ENCODE results near the gene ST8SIA5. TPM values are rescaled to one million over a fixed set of nuclear protein-coding genes. Genes with fewer than 3 reads are reported as not detected.

The ST8SIA5 gene
- total RNA-seq, 1 donor from 2014 or later, result 0.75 TPM

GRCh38 chr18:46711444-46711863 is 45.4 kb downstream of the ST8SIA5 start:
- DNase-seq (ENCODE audit: low read depth), result no peak

DNA sequence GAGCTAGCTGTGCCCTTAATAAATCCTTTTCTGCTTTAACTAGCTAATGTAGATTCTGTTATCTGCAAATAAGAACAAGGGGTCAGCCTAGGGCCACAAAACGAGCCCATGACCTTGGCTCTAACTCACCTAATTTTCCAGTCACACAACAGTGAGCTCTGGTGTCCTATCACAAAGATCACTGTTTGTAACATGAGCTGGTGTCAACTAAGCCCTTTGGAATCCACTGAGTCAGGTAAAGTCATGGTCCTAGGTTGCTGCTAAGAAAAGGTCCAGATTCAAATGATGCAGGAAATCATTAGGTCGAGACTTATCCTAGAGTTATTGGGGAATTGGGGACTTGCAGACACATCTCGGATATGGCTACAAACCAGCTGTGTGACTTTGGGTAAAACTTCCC is 49.9 kb downstream of the ST8SIA5 start:
- DNase-seq (ENCODE audit: low read depth), result peak; percentile 77

DNA sequence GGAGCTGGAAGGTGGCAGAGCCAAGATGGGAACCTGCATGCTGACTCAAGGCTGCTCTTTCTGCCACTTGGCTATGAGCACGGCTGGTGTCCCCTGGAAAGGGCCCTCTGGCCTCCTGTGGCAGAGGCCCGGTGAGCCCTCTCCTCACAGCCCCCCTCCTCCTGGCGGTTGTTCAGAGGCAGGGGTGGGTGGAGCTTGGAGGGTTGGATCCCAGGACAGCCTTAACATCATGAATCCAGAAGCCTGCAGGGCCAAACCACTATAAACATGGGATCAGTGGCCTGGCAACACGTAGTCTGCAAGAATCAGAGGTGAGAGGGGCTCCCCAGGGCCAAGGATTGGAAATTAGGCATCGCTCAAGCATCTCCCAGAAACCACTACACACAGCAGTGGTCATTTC is 51.3 kb downstream of the ST8SIA5 start:
- DNase-seq (ENCODE audit: low read depth), result no peak

- DNase-seq (ENCODE audit: low read depth), result no peak
Measured at GRCh38 chr18:46704816-46705215, 52.0 kb downstream of the ST8SIA5 start.

GRCh38 chr18:46704189-46704588 is 52.7 kb downstream of the ST8SIA5 start:
- DNase-seq (ENCODE audit: low read depth), result no peak

- DNase-seq (ENCODE audit: low read depth), result no peak
Measured at GRCh38 chr18:46702471-46702870, 54.4 kb downstream of the ST8SIA5 start.

GRCh38 chr18:46700066-46700824 is 56.6 kb downstream of the ST8SIA5 start:
- DNase-seq (ENCODE audit: low read depth), result peak; percentile 41

- no peak for DNase-seq (ENCODE audit: low read depth)
Measured at GRCh38 chr18:46696702-46697101, 60.2 kb downstream of the ST8SIA5 start.

- no peak for DNase-seq (ENCODE audit: low read depth)
Measured at GRCh38 chr18:46696268-46696667, 60.6 kb downstream of the ST8SIA5 start.

- no peak for DNase-seq (ENCODE audit: low read depth)
Measured at GRCh38 chr18:46693996-46694395, 62.9 kb downstream of the ST8SIA5 start.

DNA sequence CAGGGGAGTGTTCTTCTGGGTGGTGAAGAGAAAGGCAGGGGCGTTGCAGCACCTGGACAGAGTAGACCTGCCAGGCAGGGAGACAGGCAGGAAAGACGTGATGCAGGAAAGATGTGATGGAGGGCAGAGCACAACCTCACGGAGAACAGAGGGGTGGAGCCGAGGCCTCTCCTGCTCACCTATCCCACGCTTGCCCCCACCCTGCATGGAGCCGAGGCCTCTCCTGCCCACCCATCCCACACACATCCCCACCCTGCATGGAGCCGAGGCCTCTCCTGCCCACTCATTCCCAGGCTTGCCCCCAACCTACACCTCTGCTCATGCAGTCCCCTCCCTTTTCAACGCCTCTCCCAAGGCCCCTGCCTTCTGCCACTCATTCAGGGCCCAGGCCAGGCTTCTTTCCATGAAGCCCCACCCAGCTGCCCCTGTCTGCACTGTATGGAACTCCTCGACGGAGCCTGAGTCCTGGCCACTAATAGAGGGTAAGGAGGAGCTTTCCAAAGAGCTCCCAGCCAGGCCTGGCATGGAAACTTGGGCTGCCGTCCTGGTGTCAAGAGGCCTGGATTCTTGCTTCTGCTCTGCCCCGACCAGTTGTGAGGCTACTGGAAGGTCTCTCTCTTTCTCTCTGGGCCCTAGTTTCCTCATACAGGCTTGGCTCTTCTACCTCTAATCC is 67.9 kb downstream of the ST8SIA5 start:
- no peak for DNase-seq (ENCODE audit: low read depth)

DNA sequence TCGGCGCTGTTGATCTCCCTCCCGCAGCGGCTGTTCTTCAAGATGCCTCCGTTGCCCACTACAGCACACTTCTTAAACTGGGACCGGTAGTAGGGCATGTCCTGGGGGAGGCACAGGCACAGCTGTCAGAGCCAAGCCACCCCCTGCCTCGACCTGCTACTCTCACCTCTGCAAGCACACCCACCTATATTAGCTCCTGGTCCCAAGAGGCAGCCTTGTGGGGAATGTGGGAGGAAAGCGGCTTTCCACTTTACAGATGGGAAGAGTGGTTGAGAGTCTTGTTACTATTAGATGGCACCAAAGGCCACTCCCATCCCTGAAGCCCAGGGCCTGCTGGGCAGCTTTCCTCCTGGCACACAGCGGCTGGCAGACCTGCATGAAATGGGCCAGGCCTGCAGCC is 70.7 kb downstream of the ST8SIA5 start:
- no peak for DNase-seq (ENCODE audit: low read depth)

DNA sequence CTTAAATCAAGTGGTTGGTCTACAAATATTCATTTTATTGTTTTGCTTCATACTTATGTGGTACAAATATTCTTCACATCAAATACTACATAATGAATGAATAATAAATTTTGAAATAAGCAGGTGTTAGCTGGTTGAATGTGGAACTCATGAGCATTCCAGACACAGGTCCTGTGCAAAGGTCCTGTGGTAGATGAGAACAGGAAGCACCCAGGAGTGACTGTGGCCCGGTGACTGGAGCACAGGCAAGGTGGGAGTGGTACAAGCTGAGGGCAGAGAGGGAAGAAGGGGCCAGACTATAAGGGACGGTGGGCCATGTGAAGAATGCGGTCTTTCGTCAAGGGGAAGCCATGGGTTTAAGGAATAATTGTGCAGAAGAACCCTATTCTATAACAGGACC is 73.6 kb downstream of the ST8SIA5 start:
- no peak for DNase-seq (ENCODE audit: low read depth)

- DNase-seq (ENCODE audit: low read depth), result no peak
Measured at GRCh38 chr18:46680784-46681695, 75.8 kb downstream of the ST8SIA5 start.

GRCh38 chr18:46679846-46680598 is 76.8 kb downstream of the ST8SIA5 start:
- no peak for DNase-seq (ENCODE audit: low read depth)

- no peak for DNase-seq (ENCODE audit: low read depth)
Measured at GRCh38 chr18:46678785-46679399, 78.0 kb downstream of the ST8SIA5 start.

GRCh38 chr18:46678041-46678440 is 78.8 kb downstream of the ST8SIA5 start:
- no peak for DNase-seq (ENCODE audit: low read depth)

- DNase-seq (ENCODE audit: low read depth), result peak; percentile 78
Measured at GRCh38 chr18:46677611-46678010, 79.2 kb downstream of the ST8SIA5 start.

GRCh38 chr18:46676182-46676835 is 80.5 kb downstream of the ST8SIA5 start:
- DNase-seq (ENCODE audit: low read depth), result peak; percentile 98

DNA sequence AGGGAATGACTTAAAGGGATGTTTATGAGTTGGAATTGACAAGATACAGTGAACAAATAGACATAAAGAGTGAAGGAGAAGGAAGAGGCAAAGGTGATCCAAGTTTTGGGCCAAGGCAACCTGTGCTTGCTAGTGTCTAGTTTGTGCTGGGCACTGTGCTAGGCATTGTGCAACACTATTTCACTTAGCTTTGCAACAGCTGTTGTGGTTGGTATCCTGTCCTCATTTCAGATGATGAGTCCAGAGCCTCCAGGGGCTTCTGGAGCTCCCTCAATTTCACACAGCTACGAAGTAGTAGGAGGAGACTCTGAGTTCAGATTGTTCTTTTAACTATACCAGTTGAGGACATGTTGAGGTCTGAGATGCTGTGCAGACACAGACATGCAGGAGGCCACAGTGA is 81.7 kb downstream of the ST8SIA5 start:
- no peak for DNase-seq (ENCODE audit: low read depth)
